GM10248 (cell line): ENCODE data around the gene ZBTB24.

Experiments used
- CTCF ChIA-PET: fragments of 300-600 bp; sonication (Branson Sonifier 250); formaldehyde crosslinking; extraction: SDS; loops from one replicate; lab custom pipeline; 2021; ENCODE audit warnings: antibody characterized with exemption; lab: Yijun Ruan, JAX
- POLR2A ChIA-PET: fragments of 350-650 bp; sonication (Branson Sonifier 250); formaldehyde crosslinking; extraction: SDS; loops from one replicate; lab custom pipeline; 2020; ENCODE audit warnings: antibody characterized with exemption; lab: Yijun Ruan, JAX
- DNase-seq: peaks from one replicate; pipeline ENCODE4 v3.0.0; 2012; ENCODE audit errors: extremely low spot score
- TF ChIP-seq, protein P1 (sequence below): IDR thresholded peaks from 2 replicates; pipeline ENCODE4 v1.5.1; 2012; ENCODE audit warnings: mild to moderate bottlenecking, low read depth; ENCODE audit errors: extremely low read depth, missing control alignments, control extremely low read depth

The ZBTB24 gene

DNA sequence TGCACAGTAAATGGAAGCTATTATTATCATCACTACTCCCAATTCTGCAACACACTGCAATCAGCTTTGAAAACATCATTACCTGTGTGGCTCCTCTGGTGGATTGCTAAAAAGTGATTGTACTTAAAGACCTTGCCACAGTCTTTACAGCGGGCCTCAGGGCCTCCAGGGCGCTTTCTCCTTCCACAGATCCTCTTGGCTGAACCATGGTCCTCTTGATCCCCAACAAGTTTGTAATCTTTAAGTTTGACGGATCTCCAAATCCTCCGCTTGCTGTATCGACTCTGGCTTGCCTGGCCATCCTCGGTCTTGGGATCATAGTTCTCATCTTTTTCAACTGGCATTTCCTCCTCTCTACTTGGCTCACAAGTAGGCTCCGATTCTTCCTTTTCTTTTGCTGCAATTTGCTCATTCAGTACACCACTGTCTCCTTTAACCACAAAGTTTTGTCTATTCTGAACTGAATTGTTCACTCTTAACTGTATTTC lies 2.0 kb downstream of the ZBTB24 start:
- TF ChIP-seq, protein P1, sequence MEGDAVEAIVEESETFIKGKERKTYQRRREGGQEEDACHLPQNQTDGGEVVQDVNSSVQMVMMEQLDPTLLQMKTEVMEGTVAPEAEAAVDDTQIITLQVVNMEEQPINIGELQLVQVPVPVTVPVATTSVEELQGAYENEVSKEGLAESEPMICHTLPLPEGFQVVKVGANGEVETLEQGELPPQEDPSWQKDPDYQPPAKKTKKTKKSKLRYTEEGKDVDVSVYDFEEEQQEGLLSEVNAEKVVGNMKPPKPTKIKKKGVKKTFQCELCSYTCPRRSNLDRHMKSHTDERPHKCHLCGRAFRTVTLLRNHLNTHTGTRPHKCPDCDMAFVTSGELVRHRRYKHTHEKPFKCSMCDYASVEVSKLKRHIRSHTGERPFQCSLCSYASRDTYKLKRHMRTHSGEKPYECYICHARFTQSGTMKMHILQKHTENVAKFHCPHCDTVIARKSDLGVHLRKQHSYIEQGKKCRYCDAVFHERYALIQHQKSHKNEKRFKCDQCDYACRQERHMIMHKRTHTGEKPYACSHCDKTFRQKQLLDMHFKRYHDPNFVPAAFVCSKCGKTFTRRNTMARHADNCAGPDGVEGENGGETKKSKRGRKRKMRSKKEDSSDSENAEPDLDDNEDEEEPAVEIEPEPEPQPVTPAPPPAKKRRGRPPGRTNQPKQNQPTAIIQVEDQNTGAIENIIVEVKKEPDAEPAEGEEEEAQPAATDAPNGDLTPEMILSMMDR = no peak
- POLR2A ChIA-PET = interaction anchor here (0.6 kb wide), 1 partner anchor 910 kb away, joined by 5 read pairs; no protein-coding TSS in a partner anchor
- DNase-seq = no peak
- CTCF ChIA-PET = interaction anchor here (0.6 to 2.0 kb wide), 6 partner anchors 17 to 559 kb away, joined by 3 to 6 read pairs (median 3); partner anchors contain the start of genes MICAL1, PPIL6 and SMPD2

DNA sequence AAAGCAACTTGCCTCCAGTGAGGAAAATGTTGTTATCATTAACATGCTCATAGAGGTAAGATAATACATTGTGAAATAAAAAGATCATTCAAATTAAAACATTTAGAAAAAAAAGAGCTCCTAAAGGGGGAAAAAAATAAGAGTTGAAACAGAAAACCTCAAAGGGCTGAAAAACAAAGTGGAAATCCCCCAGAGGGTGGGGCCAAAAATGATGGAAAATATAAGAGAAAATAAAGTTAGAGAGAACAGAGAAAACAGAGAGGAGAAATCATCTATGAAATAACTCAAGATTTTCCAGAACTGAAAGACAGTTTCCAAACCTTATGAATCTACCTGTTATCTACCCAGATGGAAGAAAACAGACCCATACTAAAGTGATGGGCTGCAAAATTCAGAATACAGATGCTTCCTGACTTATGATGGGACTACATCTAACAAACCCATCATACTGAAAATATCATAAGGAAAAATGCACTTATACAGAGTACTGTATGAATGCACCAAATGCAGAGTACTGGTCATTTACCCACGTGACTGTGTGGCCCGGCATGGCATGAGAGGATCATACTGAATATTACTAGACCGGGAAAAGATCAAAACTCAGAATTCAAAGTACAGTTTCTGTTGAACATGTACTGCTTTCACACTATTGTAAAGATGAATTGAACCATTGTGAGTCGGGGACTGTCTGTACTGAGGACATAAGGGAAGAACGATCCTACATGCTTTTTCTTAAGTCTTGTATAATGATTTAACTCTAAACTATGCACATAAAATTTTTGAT lies 4.0 kb downstream of the ZBTB24 start:
- TF ChIP-seq, protein P1 = no peak
- CTCF ChIA-PET = interaction anchor here (0.7 to 2.0 kb wide), 5 partner anchors 7 to 25 kb away, joined by 3 to 6 read pairs (median 5); no protein-coding TSS in a partner anchor
- POLR2A ChIA-PET = interaction anchor here (0.7 kb wide), 1 partner anchor 1486 kb away, joined by 3 read pairs; no protein-coding TSS in a partner anchor

DNA sequence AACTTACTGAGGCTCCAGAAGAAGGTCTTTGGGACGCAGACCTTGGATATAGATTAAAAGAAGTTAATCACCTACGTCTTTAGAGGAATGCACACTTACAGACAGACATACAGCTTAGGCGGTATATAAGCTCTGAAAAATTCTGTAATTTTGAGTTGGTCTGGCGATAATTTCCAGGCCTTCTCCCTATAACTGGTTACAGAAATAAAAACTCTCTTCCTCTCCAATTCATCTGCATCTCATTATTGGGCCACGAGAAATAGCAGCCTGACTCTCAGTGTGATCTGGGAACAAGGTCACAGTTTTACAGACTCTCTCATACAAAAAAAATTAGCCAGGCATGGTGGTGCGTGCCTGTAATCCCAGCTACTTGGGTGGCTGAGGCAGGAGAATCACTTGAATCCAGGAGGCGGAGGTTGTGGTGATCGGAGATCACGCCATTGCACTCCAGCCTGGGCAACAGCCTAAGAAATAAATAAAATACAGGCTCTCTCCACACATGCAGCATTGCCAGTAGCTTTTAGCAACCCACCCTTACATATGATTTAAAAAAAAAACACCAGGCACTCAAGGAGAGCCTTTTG lies 4.7 kb downstream of the ZBTB24 start:
- DNase-seq = no peak
- TF ChIP-seq, protein P1 = no peak
- CTCF ChIA-PET = interaction anchor here (1.5 kb wide), 1 partner anchor 9 kb away, joined by 5 read pairs; no protein-coding TSS in a partner anchor
- POLR2A ChIA-PET = interaction anchor here (0.7 kb wide), 1 partner anchor 1487 kb away, joined by 3 read pairs; no protein-coding TSS in a partner anchor

More for the DNA sequence above, 4.0 kb downstream of the ZBTB24 start:
- DNase-seq = no peak

DNA sequence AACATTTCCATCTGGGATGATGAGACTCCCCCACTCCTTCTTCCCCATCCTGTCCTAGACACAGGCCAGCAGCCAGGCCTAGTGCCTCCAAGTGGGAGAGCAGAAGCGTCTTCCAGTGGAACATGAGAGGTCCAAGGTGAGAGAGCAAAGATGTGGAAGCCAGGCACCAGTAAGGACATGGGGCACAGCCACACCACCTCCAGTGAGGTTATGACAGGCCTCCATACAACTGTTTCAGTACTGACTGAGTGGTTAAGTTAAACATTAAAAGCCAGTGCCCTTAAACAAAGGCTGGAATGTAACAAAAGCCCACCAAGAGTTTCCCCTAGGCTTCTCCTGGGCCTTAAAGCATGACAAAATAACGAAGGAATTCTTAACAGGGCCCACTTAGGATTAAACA lies 5.3 kb downstream of the ZBTB24 start:
- POLR2A ChIA-PET = no interaction called here
- TF ChIP-seq, protein P1 = no peak
- no peak for DNase-seq
- CTCF ChIA-PET = interaction anchor here (1.5 kb wide), 1 partner anchor 8 kb away, joined by 5 read pairs; no protein-coding TSS in a partner anchor

DNA sequence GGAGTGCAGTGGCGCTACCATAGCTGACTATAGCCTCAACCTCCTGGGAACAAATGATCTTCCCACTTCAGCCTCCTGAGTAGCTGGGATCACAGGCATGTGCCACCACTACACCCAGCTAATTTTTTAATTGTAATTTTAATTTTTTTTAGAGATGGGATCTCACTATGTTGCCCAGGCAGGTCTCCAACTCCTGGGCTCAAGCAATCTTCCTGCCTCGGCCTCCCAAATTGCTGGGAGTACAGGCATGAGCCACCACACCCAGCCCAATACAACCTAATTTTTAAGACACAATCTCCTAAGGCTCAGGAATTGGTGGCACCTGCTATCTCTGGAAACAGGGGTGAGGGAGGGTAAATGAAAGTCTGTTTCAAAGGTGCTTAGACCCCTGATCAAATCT lies 5.8 kb downstream of the ZBTB24 start:
- ChIA-PET POLR2A (no interaction called here), CTCF (no interaction called here)
- no peak for DNase-seq
- TF ChIP-seq, protein P1 = no peak

DNA sequence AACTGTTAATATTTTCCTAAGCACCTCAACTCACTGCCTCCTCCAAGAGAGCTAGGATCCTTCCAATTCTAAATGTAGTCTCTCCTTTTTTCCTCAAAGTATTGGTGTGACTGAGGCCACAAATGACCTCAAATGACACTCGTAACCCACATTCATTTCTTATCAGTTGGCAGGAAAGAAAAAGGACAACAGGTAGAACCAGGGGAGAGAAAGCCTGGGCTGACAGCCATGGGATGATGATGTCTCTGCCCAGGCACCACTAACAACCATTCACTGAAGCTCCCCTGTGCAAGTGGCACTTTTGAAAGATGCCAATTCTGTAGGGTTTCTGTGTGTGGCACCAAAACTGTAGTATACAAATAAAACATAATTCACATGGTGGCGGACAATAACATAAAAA lies 7.4 kb downstream of the ZBTB24 start:
- no peak for DNase-seq
- TF ChIP-seq, protein P1 = no peak
- CTCF ChIA-PET = interaction anchor here (1.5 kb wide), 1 partner anchor 14 kb away, joined by 4 read pairs; no protein-coding TSS in a partner anchor
- POLR2A ChIA-PET = no interaction called here
